ENCODE data around the gene LIPI. TPM values are rescaled to one million over a fixed set of nuclear protein-coding genes. Genes with fewer than 3 reads are reported as not detected.

LIPI gene
- total RNA-seq, 4 donors from 2014 or later, result not detected

GRCh38 chr21:14086553-14086952, 124.2 kb downstream of the LIPI start:
- H3K27ac ChIP-seq (replicated peaks in 1 of 4), result no peak overlapping the region
- DNase-seq (ENCODE audit: extremely low spot score), result no peak
- peaks cover 0 to 13% (median 6%) of the 10 kb centered on the region in 4 donors for H3K36me3 ChIP-seq
- H3K4me1 ChIP-seq, result no peaks in the 10 kb centered on the region
- H3K27me3 ChIP-seq, result no peaks in the 10 kb centered on the region
- intact Hi-C loops (cut with DNase I), result no loop called here
- TF ChIP-seq EP300 (IDR thresholded peaks at IDR 0.05) (no peak), POLR2AphosphoS5 (IDR thresholded peaks at IDR 0.05) (no peak), POLR2A (IDR thresholded peaks at IDR 0.05; ENCODE audit: low read depth) (no peak)
- TF ChIP-seq, protein P1, sequence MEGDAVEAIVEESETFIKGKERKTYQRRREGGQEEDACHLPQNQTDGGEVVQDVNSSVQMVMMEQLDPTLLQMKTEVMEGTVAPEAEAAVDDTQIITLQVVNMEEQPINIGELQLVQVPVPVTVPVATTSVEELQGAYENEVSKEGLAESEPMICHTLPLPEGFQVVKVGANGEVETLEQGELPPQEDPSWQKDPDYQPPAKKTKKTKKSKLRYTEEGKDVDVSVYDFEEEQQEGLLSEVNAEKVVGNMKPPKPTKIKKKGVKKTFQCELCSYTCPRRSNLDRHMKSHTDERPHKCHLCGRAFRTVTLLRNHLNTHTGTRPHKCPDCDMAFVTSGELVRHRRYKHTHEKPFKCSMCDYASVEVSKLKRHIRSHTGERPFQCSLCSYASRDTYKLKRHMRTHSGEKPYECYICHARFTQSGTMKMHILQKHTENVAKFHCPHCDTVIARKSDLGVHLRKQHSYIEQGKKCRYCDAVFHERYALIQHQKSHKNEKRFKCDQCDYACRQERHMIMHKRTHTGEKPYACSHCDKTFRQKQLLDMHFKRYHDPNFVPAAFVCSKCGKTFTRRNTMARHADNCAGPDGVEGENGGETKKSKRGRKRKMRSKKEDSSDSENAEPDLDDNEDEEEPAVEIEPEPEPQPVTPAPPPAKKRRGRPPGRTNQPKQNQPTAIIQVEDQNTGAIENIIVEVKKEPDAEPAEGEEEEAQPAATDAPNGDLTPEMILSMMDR (IDR thresholded peaks at IDR 0.05), result no peak
- H3K4me3 ChIP-seq, result no peak overlapping the region
- peaks cover 0 to 18% (median 2%) of the 10 kb centered on the region in 4 donors for H3K9me3 ChIP-seq

DNA sequence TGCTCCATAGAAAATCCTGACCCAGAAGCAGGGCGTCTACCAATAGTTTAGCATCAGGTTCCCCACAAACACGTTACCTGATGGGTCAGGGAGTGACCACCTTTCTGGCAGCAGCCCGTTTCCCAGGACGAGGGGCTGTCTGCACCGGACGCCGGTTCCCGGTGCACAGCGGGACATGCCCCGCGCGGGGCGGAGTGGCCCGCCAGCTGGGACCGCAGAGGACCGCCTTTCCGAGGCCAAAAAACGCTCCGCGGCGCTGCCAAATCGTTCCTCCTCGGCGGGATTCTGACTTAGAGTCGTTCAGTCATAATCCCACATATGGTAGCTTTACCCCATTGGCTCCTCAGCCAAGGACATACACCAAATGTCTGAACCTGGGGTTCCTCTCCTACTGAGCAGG, 126.1 kb downstream of the LIPI start:
- WGBS, result 95% methylated on average over 21 of the region's 25 CpGs
- H3K27ac ChIP-seq (replicated peaks in 1 of 4), result no peak overlapping the region
- no peaks in the 10 kb centered on the region for H3K27me3 ChIP-seq
- TF ChIP-seq EP300 (IDR thresholded peaks at IDR 0.05) (no peak), POLR2AphosphoS5 (IDR thresholded peaks at IDR 0.05) (no peak), POLR2A (IDR thresholded peaks at IDR 0.05; ENCODE audit: low read depth) (no peak)
- TF ChIP-seq, protein P1 (IDR thresholded peaks at IDR 0.05), result no peak
- H3K36me3 ChIP-seq, result peaks cover 0 to 13% (median 6%) of the 10 kb centered on the region in 4 donors
- peaks cover 0 to 18% (median 2%) of the 10 kb centered on the region in 4 donors for H3K9me3 ChIP-seq
- H3K4me1 ChIP-seq, result no peaks in the 10 kb centered on the region
- intact Hi-C loops (cut with DNase I), result no loop called here
- no peak overlapping the region for H3K4me3 ChIP-seq
- DNase-seq (ENCODE audit: extremely low spot score), result no peak

- no peak for TF ChIP-seq EP300 (IDR thresholded peaks at IDR 0.05)
- TF ChIP-seq POLR2AphosphoS5 (IDR thresholded peaks at IDR 0.05), result no peak
- TF ChIP-seq, protein P1 (IDR thresholded peaks at IDR 0.05), result no peak
- TF ChIP-seq POLR2A (IDR thresholded peaks at IDR 0.05; ENCODE audit: low read depth), result no peak
- peaks cover 0 to 18% (median 2%) of the 10 kb centered on the region in 4 donors for H3K9me3 ChIP-seq
- H3K4me1 ChIP-seq, result no peaks in the 10 kb centered on the region
- H3K27ac ChIP-seq (replicated peaks in 1 of 4), result no peak overlapping the region
- intact Hi-C loops (cut with DNase I), result no loop called here
- DNase-seq (ENCODE audit: extremely low spot score), result no peak
- peaks cover 0 to 13% (median 6%) of the 10 kb centered on the region in 4 donors for H3K36me3 ChIP-seq
- no peaks in the 10 kb centered on the region for H3K27me3 ChIP-seq
- 92% methylated on average over 27 of the region's 35 CpGs for WGBS
- H3K4me3 ChIP-seq, result no peak overlapping the region
These were observed 126.7 kb downstream of the LIPI start for GRCh38 chr21:14084068-14084501.

DNA sequence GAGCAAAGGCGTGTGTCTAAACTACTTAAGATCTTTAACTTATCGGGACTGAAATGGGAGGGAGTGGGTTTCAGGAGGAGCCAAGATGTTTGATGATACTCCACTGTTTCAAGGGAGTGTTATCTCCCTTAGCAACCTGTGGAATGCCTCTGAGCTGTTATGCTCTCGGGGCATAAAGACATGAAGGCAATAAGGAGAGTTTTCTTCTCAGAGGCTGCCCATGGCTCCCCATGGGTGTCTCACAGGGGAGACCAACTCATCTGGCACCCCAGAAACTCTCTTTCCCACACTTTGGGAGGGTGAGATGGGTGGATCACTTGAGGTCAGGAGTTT, 130.0 kb downstream of the LIPI start:
- peaks cover 0 to 13% (median 6%) of the 10 kb centered on the region in 4 donors for H3K36me3 ChIP-seq
- intact Hi-C loops (cut with DNase I), result no loop called here
- H3K4me3 ChIP-seq, result no peak overlapping the region
- no peak overlapping the region for H3K27ac ChIP-seq (replicated peaks in 1 of 4)
- H3K4me1 ChIP-seq, result no peaks in the 10 kb centered on the region
- 71% methylated on average over 3 of the region's 3 CpGs for WGBS
- no peak for DNase-seq (ENCODE audit: extremely low spot score)
- H3K27me3 ChIP-seq, result no peaks in the 10 kb centered on the region
- peaks cover 0 to 29% (median 7%) of the 10 kb centered on the region in 4 donors for H3K9me3 ChIP-seq
- TF ChIP-seq POLR2A (IDR thresholded peaks at IDR 0.05; ENCODE audit: low read depth) (no peak), EP300 (IDR thresholded peaks at IDR 0.05) (no peak), POLR2AphosphoS5 (IDR thresholded peaks at IDR 0.05) (no peak)
- TF ChIP-seq, protein P1 (IDR thresholded peaks at IDR 0.05), result no peak

Data from esophagus muscularis mucosa (tissue), 4 donors.